GM23248 (cell line): ENCODE measurements around the gene KCNH4.

Experiments
- EZH2 ChIP-seq: fragments of 200-600 bp; sonication (generic); IDR thresholded peaks from 2 replicates; pipeline ENCODE4 v1.6.1; 2018; ENCODE audit warnings: antibody characterized with exemption, mild to moderate bottlenecking; ENCODE audit not compliant: insufficient read depth, poor library complexity, severe bottlenecking
- EZH2phosphoT487 ChIP-seq: fragments of 200-600 bp; sonication (generic); IDR thresholded peaks from 2 replicates; pipeline ENCODE4 v1.6.1; 2018; ENCODE audit warnings: antibody characterized with exemption, moderate library complexity, mild to moderate bottlenecking, low read depth; ENCODE audit not compliant: insufficient read depth

- TF ChIP-seq EZH2phosphoT487 (no peak), EZH2 (no peak)
Measured at GRCh38 chr17:42177684-42178083, 3.3 kb downstream of the KCNH4 start.
